ENCODE measurements around the gene ADAP2. TPM values are rescaled to one million over a fixed set of nuclear protein-coding genes. Genes with fewer than 3 reads are reported as not detected.
"Not testable (repeated sequence)": the region's sequence is repeated elsewhere in the genome, so short reads cannot be mapped to it uniquely, and the experiment has no call there.

Gene ADAP2
- total RNA-seq, 4 donors from 2014 or later, result 8.6 to 12.3 (median 11.9) TPM; not detected in 1

DNA sequence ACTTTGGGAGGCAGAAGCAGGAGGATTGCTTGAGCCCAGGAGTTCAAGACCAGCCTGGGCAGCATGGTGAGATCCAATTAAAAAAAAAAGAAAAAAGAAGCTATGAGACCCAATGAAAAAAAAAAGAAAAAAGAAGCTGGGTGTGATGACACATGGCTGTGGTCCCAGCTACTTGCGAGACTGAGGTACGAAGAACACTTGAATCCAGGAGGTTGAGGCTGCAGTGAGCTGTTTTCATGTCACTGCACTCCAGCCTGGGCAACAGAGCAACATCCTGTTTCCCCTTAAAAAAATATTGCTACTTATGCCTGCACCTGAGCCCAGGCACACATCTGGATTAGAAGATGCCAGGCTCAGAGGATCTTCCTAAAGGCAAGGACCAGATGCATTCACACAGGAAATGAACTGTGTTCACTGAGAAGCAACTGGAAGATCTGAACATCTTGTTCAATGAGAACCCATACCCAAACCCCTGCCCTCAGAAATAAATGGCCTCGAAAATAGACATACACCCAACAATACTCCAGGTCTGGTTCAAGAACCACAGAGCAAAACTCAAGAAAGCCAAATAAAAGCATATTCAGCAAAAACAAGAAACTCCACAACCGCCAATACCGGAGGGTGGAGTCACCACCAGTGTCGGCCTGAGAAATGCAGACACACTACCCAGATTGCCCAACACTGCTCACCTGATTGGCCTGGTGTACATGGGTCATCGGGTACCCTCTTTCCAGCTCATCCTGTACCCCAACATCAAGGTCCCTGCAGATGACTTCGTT is 53.5 kb downstream of the ADAP2 start:
- no peak for TF ChIP-seq EP300 (IDR thresholded peaks at IDR 0.05; ENCODE audit: low read depth)
- TF ChIP-seq, protein P1, sequence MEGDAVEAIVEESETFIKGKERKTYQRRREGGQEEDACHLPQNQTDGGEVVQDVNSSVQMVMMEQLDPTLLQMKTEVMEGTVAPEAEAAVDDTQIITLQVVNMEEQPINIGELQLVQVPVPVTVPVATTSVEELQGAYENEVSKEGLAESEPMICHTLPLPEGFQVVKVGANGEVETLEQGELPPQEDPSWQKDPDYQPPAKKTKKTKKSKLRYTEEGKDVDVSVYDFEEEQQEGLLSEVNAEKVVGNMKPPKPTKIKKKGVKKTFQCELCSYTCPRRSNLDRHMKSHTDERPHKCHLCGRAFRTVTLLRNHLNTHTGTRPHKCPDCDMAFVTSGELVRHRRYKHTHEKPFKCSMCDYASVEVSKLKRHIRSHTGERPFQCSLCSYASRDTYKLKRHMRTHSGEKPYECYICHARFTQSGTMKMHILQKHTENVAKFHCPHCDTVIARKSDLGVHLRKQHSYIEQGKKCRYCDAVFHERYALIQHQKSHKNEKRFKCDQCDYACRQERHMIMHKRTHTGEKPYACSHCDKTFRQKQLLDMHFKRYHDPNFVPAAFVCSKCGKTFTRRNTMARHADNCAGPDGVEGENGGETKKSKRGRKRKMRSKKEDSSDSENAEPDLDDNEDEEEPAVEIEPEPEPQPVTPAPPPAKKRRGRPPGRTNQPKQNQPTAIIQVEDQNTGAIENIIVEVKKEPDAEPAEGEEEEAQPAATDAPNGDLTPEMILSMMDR (IDR thresholded peaks at IDR 0.05), result no peak
- no peak for TF ChIP-seq POLR2AphosphoS5 (IDR thresholded peaks at IDR 0.05)
- no peak for TF ChIP-seq POLR2A (IDR thresholded peaks at IDR 0.05)
- H3K36me3 ChIP-seq, result no peaks in the 10 kb centered on the region
- H3K4me1 ChIP-seq, result peaks cover 0 to 25% (median 13%) of the 10 kb centered on the region in 4 donors
- no peaks in the 10 kb centered on the region for H3K9me3 ChIP-seq
- intact Hi-C loops (cut with DNase I; ENCODE audit: low total_unique reads), result no loop called here
- in situ Hi-C loops (cut with MboI; ENCODE audit: low pct_ligation_motif_present in 1 of 4, low pct_unique_long_range_greater_than_20kb in 1 of 4, low sequenced_read_pairs in 3 of 4), result no loop called here
- H3K27ac ChIP-seq, result no peak overlapping the region
- no peak overlapping the region for H3K4me3 ChIP-seq
- 93 to 100% methylated on average over 3 to 8 of the region's 8 CpGs for WGBS, 2 donors (ENCODE audit: low coverage in 1 of 2)
- no peak for DNase-seq
- H3K27me3 ChIP-seq, result no peaks in the 10 kb centered on the region

GRCh38 chr17:30979919-30980318 is 58.2 kb downstream of the ADAP2 start:
- H3K9me3 ChIP-seq; intact Hi-C loops (cut with DNase I; ENCODE audit: low total_unique reads); H3K4me1 ChIP-seq; H3K36me3 ChIP-seq; H3K27ac ChIP-seq; H3K27me3 ChIP-seq; DNase-seq; in situ Hi-C loops (cut with MboI; ENCODE audit: low pct_ligation_motif_present in 1 of 4, low pct_unique_long_range_greater_than_20kb in 1 of 4, low sequenced_read_pairs in 3 of 4); H3K4me3 ChIP-seq: not testable (repeated sequence)
- no CpG with 5 or more reads among the region's 33 CpGs for WGBS, 2 donors (ENCODE audit: low coverage in 1 of 2)

- no peak overlapping the region for H3K27ac ChIP-seq
- no peaks in the 10 kb centered on the region for H3K9me3 ChIP-seq
- no peak overlapping the region for H3K4me3 ChIP-seq
- no peaks in the 10 kb centered on the region for H3K4me1 ChIP-seq
- no peaks in the 10 kb centered on the region for H3K27me3 ChIP-seq
- in situ Hi-C loops (cut with MboI; ENCODE audit: low pct_ligation_motif_present in 1 of 4, low pct_unique_long_range_greater_than_20kb in 1 of 4, low sequenced_read_pairs in 3 of 4), result no loop called here
- H3K36me3 ChIP-seq, result peaks cover 0 to 15% (median 5%) of the 10 kb centered on the region in 4 donors
- DNase-seq, result no peak
- no peak for TF ChIP-seq EP300 (IDR thresholded peaks at IDR 0.05; ENCODE audit: low read depth)
- TF ChIP-seq POLR2AphosphoS5 (IDR thresholded peaks at IDR 0.05), result no peak
- no peak for TF ChIP-seq POLR2A (IDR thresholded peaks at IDR 0.05)
- TF ChIP-seq, protein P1 (IDR thresholded peaks at IDR 0.05), result no peak
- WGBS, 2 donors (ENCODE audit: low coverage in 1 of 2), result 88 to 96% methylated on average over 1 to 8 of the region's 8 CpGs
- intact Hi-C loops (cut with DNase I; ENCODE audit: low total_unique reads), result no loop called here
Observed at GRCh38 chr17:30981531-30982519, 60.1 kb downstream of the ADAP2 start.

DNA sequence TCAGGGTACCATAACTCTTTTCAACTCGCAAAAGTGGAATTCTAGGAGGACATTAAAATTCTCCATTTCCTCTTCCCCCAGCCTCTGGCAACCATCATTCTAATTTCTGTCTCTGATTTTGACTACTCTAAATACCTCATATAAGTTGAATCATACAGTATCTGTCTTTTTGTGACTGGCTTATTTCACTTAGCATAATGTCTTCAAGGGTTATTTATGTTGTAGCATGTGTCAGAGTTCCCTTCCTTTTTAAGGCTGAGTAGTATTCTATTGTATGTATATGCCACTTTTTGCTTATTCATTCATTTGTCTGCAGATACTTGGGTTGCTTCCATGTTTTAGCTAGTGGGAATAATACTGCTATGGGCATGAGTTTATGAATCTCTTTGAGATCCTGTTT is 61.1 kb downstream of the ADAP2 start:
- no peaks in the 10 kb centered on the region for H3K27me3 ChIP-seq
- H3K4me3 ChIP-seq, result no peak overlapping the region
- TF ChIP-seq, protein P1 (IDR thresholded peaks at IDR 0.05), result no peak
- TF ChIP-seq POLR2A (IDR thresholded peaks at IDR 0.05) (no peak), POLR2AphosphoS5 (IDR thresholded peaks at IDR 0.05) (no peak), EP300 (IDR thresholded peaks at IDR 0.05; ENCODE audit: low read depth) (no peak)
- no peaks in the 10 kb centered on the region for H3K4me1 ChIP-seq
- in situ Hi-C loops (cut with MboI; ENCODE audit: low pct_ligation_motif_present in 1 of 4, low pct_unique_long_range_greater_than_20kb in 1 of 4, low sequenced_read_pairs in 3 of 4) (no loop called here), intact Hi-C loops (cut with DNase I; ENCODE audit: low total_unique reads) (no loop called here)
- peaks cover 0 to 15% (median 5%) of the 10 kb centered on the region in 4 donors for H3K36me3 ChIP-seq
- 82% methylated on average over 1 of the region's 1 CpG; no CpG with 5 or more reads in 1 of the 2 donors for WGBS, 2 donors (ENCODE audit: low coverage in 1 of 2)
- DNase-seq, result no peak
- H3K27ac ChIP-seq, result no peak overlapping the region
- no peaks in the 10 kb centered on the region for H3K9me3 ChIP-seq

All from transverse colon (tissue), 4 donors.